Upper lobe of left lung (tissue), 4 donors: ENCODE results near the gene CSF3R.

Experiments
- POLR2A ChIP-seq, 4 donors: fragments of 450-650 bp; IDR thresholded peaks; one replicate each; pipeline ENCODE4 v1.5.1; 2016 to 2017; ENCODE audit warnings: antibody characterized with exemption in 4 of 4, mild to moderate bottlenecking in 2 of 4
- POLR2AphosphoS5 ChIP-seq, 2 donors: sonication (generic); formaldehyde crosslinking; IDR thresholded peaks; one replicate each; pipeline ENCODE4 v1.5.1; 2017; ENCODE audit warnings: antibody characterized with exemption in 2 of 2
- TF ChIP-seq, protein P1 (sequence below), 6 experiments: fragments of 450-650 bp in 4 of 6; fragments of 200-600 bp in 2 of 6; sonication (generic) in 2 of 6; IDR thresholded peaks; one replicate each; pipeline ENCODE4 v1.5.1; 2016 to 2019; ENCODE audit warnings: antibody characterized with exemption in 6 of 6

DNA sequence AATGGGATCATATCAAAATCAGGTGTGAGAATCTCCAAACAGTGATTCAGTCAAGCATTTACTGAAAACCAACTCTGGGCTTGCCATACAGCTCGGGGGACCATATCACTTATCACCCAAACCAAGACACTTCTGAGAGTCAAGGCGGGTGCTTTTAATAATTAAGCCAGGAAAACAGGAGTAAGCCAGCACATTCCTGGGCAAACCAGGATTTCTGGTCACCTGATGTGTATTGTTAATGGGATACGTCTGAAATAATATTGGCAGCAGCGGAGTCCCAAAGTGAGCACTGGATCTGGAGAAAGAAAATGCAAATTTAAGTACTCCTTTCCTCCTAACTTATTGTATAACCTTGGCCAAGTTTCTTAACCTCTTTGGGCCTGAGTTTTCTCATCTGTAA is 50.1 kb downstream of the CSF3R start:
- TF ChIP-seq POLR2AphosphoS5 (IDR thresholded peaks at IDR 0.05) (no peak), POLR2A (IDR thresholded peaks at IDR 0.05) (no peak)
- TF ChIP-seq, protein P1, sequence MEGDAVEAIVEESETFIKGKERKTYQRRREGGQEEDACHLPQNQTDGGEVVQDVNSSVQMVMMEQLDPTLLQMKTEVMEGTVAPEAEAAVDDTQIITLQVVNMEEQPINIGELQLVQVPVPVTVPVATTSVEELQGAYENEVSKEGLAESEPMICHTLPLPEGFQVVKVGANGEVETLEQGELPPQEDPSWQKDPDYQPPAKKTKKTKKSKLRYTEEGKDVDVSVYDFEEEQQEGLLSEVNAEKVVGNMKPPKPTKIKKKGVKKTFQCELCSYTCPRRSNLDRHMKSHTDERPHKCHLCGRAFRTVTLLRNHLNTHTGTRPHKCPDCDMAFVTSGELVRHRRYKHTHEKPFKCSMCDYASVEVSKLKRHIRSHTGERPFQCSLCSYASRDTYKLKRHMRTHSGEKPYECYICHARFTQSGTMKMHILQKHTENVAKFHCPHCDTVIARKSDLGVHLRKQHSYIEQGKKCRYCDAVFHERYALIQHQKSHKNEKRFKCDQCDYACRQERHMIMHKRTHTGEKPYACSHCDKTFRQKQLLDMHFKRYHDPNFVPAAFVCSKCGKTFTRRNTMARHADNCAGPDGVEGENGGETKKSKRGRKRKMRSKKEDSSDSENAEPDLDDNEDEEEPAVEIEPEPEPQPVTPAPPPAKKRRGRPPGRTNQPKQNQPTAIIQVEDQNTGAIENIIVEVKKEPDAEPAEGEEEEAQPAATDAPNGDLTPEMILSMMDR (IDR thresholded peaks at IDR 0.05), result no peak
